K562 (cell line): Measurements from ENCODE around the gene TYRO3. TPM values are rescaled to one million over a fixed set of nuclear protein-coding genes. Genes with fewer than 3 reads are reported as not detected.

ENCODE experiments used
- BRD9 ChIP-seq: fragments of 450-650 bp; IDR thresholded peaks from 2 replicates; pipeline ENCODE4 v1.6.1; 2018; ENCODE audit warnings: low read depth; ENCODE audit not compliant: partially characterized antibody
- CREM ChIP-seq: IDR thresholded peaks from 2 replicates; pipeline ENCODE4 v1.6.1; 2014; ENCODE audit warnings: antibody characterized with exemption, low read depth
- DACH1 ChIP-seq: fragments of 450-650 bp; IDR thresholded peaks from 2 replicates; pipeline ENCODE4 v1.6.1; 2018; ENCODE audit not compliant: partially characterized antibody
- EGR1 ChIP-seq: fragments of 450-650 bp; conservative IDR thresholded peaks from 2 replicates; pipeline ENCODE4 v1.6.1; 2017; ENCODE audit warnings: mild to moderate bottlenecking
- FOXA3 ChIP-seq, 2 experiments: fragments of 450-650 bp in 1 of 2; sonication (generic) in 1 of 2; formaldehyde crosslinking; IDR thresholded peaks in 1 of 2; conservative IDR thresholded peaks in 1 of 2; 2 replicates each; pipeline versions ENCODE4 v1.4.0 to v1.8.0; 2020 to 2022; ENCODE audit warnings: mild to moderate bottlenecking in 2 of 2, missing genetic modification reagents in 1 of 2
- JUN ChIP-seq, 2 experiments: sonication (generic) in 1 of 2; formaldehyde crosslinking in 1 of 2; IDR thresholded peaks; 2 replicates each; pipeline versions ENCODE4 v1.6.1 to v1.8.0; 2012 to 2022; ENCODE audit warnings: borderline replicate concordance in 2 of 2, mild to moderate bottlenecking in 2 of 2, improper control_type of control experiment in 1 of 2, low read depth in 1 of 2, low read length in 1 of 2, missing genetic modification reagents in 1 of 2
- KLF16 ChIP-seq: IDR thresholded peaks from 2 replicates; pipeline ENCODE4 v1.6.1; 2016; ENCODE audit warnings: antibody characterized with exemption
- MYNN ChIP-seq, 2 experiments: sonication (generic); formaldehyde crosslinking in 1 of 2; IDR thresholded peaks; 2 replicates each; pipeline versions ENCODE4 v1.5.0 to v1.6.1; 2016 to 2020; ENCODE audit warnings: antibody characterized with exemption in 1 of 2, missing genetic modification reagents in 1 of 2
- NONO ChIP-seq, 2 experiments: fragments of 200-400 bp in 1 of 2; fragments of 450-650 bp in 1 of 2; formaldehyde crosslinking in 1 of 2; IDR thresholded peaks; 2 replicates each; pipeline ENCODE4 v1.6.1; 2017; ENCODE audit warnings: low read depth in 2 of 2, mild to moderate bottlenecking in 2 of 2, moderate library complexity in 2 of 2, low read length in 1 of 2
- PML ChIP-seq: IDR thresholded peaks from 2 replicates; pipeline ENCODE4 v1.6.1; 2012; ENCODE audit warnings: low read length, inconsistent platforms
- RBM22 ChIP-seq: fragments of 200-400 bp; formaldehyde crosslinking; IDR thresholded peaks from 2 replicates; pipeline ENCODE4 v1.6.1; 2018; ENCODE audit warnings: low read length, low read depth; ENCODE audit not compliant: poor library complexity, severe bottlenecking
- TBP ChIP-seq: optimal IDR thresholded peaks from 2 replicates; pipeline ENCODE3; 2011; ENCODE audit warnings: low read depth, low read length, improper control_type of control experiment
- ZBED1 ChIP-seq: IDR thresholded peaks from 2 replicates; pipeline ENCODE4 v1.6.1; 2014
- ZNF143 ChIP-seq: sonication (generic); formaldehyde crosslinking; IDR thresholded peaks from 2 replicates; pipeline ENCODE4 v1.9.0; 2022; ENCODE audit warnings: mild to moderate bottlenecking, missing genetic modification reagents
- ZNF197 ChIP-seq: fragments of 200-800 bp; sonication (Bioruptor generic); IDR thresholded peaks from 2 replicates; pipeline ENCODE4 v1.6.1; 2016; ENCODE audit warnings: low read depth, missing genetic modification characterization, missing compliant biosample characterization
- ZNF583 ChIP-seq: fragments of 250-450 bp; sonication (Bioruptor Pico); IDR thresholded peaks from 2 replicates; pipeline ENCODE4 v1.4.0; 2020
- ZNF584 ChIP-seq: fragments of 200-800 bp; sonication (Bioruptor generic); IDR thresholded peaks from 2 replicates; pipeline ENCODE4 v1.6.1; 2016; ENCODE audit warnings: low read depth, mild to moderate bottlenecking, missing genetic modification characterization, missing compliant biosample characterization
- ZNF77 ChIP-seq: fragments of 250-450 bp; sonication (Bioruptor Pico); IDR thresholded peaks from 2 replicates; pipeline ENCODE4 v1.5.0; 2020
- polyA plus RNA-seq, 8 experiments: library from polyadenylated mRNA; depleted of rRNA in 4 of 8; stranded (reverse) in 5 of 8; unstranded in 3 of 8; fragments of >200 nt; fragmentation: Nextera tagmentation in 2 of 8; fragmentation: Illumina TruSeq in 1 of 8; extraction: Ambion mirVana in 2 of 8; extraction: Trizol in 1 of 8; gene quantifications; 2 replicates each; pipeline versions ENCODE4 v1.2.1 to v1.2.3, GENCODE V29; 2011 to 2014; ENCODE audit warnings: inconsistent platforms in 1 of 8, missing spikeins in 1 of 8
- total RNA-seq, 7 experiments: library from RNA; depleted of rRNA in 6 of 7; stranded (reverse); fragments of >200 nt in 6 of 7; fragmentation: Illumina TruSeq in 2 of 7; extraction: Trizol in 2 of 7; gene quantifications; 2 replicates each; pipeline versions ENCODE4 v1.2.1 to v1.2.3, GENCODE V29; 2011 to 2021; ENCODE audit warnings: low replicate concordance in 1 of 7
- TF ChIP-seq, protein P1 (sequence below): sonication (generic); formaldehyde crosslinking; IDR thresholded peaks from 2 replicates; pipeline ENCODE4 v1.8.0; 2022; ENCODE audit warnings: mild to moderate bottlenecking, missing genetic modification reagents
- TF ChIP-seq, protein P2 (sequence below): fragments of 250-450 bp; sonication (Bioruptor Pico); IDR thresholded peaks from 2 replicates; pipeline ENCODE4 v1.5.0; 2020; ENCODE audit warnings: mild to moderate bottlenecking
- TF ChIP-seq, protein P3 (sequence below), 2 experiments: fragments of 450-650 bp in 1 of 2; IDR thresholded peaks; 2 replicates each; pipeline ENCODE4 v1.6.1; 2011 to 2017; ENCODE audit warnings: low read depth in 2 of 2, antibody characterized with exemption in 1 of 2, borderline replicate concordance in 1 of 2, low read length in 1 of 2, mild to moderate bottlenecking in 1 of 2, mixed read lengths in 1 of 2; ENCODE audit not compliant: control insufficient read depth in 1 of 2
- TF ChIP-seq, protein P4 (sequence below): fragments of 250-450 bp; sonication (Bioruptor Pico); IDR thresholded peaks from 2 replicates; pipeline ENCODE4 v1.4.0; 2020; ENCODE audit warnings: mild to moderate bottlenecking, moderate library complexity

The TYRO3 gene
- total and polyA plus RNA-seq, 9 of the 15 experiments (the other 6 are each of a cell fraction or from before 2014, with no cell fraction given), result 2.6 to 39.6 (median 18.6) TPM

DNA sequence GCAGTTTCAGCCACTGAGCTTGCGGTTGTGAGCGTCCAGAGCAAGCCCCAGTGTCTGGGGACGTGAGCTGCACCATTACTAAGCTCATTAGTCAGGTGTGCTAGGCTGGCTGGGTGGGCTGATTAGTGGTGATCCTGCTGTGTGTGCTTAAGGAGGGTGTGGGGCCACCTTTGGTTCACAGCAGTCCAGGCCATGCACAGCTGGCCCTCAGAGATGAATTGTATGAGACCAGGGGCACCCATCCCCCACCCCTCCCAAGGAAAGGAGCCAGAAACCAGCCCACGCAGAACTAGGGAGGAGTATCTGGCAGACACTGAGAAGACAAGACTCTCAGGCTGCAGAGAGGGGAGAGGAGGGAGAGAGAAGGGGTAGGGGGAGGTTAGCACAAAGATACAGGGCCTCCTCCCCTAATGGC lies 3.8 kb downstream of the TYRO3 start (continued):
- no peak for TF ChIP-seq JUN (IDR thresholded peaks at IDR 0.05; ENCODE audit: borderline replicate concordance, low read depth, low read length)
- TF ChIP-seq JUN (CRISPR knock-in tag; IDR thresholded peaks at IDR 0.05; ENCODE audit: borderline replicate concordance), result no peak
- TF ChIP-seq ZNF584, result no peak
- no peak for TF ChIP-seq NONO (IDR thresholded peaks at IDR 0.05; ENCODE audit: low read depth in 2 of 2, low read length in 1 of 2)
- no peak for TF ChIP-seq RBM22
- peak; percentile 94 for TF ChIP-seq DACH1
- TF ChIP-seq, protein P1, sequence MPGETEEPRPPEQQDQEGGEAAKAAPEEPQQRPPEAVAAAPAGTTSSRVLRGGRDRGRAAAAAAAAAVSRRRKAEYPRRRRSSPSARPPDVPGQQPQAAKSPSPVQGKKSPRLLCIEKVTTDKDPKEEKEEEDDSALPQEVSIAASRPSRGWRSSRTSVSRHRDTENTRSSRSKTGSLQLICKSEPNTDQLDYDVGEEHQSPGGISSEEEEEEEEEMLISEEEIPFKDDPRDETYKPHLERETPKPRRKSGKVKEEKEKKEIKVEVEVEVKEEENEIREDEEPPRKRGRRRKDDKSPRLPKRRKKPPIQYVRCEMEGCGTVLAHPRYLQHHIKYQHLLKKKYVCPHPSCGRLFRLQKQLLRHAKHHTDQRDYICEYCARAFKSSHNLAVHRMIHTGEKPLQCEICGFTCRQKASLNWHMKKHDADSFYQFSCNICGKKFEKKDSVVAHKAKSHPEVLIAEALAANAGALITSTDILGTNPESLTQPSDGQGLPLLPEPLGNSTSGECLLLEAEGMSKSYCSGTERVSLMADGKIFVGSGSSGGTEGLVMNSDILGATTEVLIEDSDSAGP (CRISPR knock-in tag), result no peak
- TF ChIP-seq PML, result no peak
- TF ChIP-seq KLF16, result peak; percentile 78
- no peak for TF ChIP-seq BRD9
- TF ChIP-seq ZBED1, result no peak
- peak; percentile 95 for TF ChIP-seq EGR1
- peak; percentile 74 for TF ChIP-seq MYNN (IDR thresholded peaks at IDR 0.05)
- TF ChIP-seq MYNN (CRISPR knock-in tag; IDR thresholded peaks at IDR 0.05), result no peak
- TF ChIP-seq CREM, result 0 out of 2 replicates have a peak, but pooled peaks have one; percentile 42
- TF ChIP-seq, protein P2, sequence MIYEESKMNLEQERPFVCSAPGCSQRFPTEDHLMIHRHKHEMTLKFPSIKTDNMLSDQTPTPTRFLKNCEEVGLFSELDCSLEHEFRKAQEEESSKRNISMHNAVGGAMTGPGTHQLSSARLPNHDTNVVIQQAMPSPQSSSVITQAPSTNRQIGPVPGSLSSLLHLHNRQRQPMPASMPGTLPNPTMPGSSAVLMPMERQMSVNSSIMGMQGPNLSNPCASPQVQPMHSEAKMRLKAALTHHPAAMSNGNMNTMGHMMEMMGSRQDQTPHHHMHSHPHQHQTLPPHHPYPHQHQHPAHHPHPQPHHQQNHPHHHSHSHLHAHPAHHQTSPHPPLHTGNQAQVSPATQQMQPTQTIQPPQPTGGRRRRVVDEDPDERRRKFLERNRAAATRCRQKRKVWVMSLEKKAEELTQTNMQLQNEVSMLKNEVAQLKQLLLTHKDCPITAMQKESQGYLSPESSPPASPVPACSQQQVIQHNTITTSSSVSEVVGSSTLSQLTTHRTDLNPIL (CRISPR knock-in tag), result no peak
- no peak for TF ChIP-seq ZNF143
- TF ChIP-seq, protein P3, sequence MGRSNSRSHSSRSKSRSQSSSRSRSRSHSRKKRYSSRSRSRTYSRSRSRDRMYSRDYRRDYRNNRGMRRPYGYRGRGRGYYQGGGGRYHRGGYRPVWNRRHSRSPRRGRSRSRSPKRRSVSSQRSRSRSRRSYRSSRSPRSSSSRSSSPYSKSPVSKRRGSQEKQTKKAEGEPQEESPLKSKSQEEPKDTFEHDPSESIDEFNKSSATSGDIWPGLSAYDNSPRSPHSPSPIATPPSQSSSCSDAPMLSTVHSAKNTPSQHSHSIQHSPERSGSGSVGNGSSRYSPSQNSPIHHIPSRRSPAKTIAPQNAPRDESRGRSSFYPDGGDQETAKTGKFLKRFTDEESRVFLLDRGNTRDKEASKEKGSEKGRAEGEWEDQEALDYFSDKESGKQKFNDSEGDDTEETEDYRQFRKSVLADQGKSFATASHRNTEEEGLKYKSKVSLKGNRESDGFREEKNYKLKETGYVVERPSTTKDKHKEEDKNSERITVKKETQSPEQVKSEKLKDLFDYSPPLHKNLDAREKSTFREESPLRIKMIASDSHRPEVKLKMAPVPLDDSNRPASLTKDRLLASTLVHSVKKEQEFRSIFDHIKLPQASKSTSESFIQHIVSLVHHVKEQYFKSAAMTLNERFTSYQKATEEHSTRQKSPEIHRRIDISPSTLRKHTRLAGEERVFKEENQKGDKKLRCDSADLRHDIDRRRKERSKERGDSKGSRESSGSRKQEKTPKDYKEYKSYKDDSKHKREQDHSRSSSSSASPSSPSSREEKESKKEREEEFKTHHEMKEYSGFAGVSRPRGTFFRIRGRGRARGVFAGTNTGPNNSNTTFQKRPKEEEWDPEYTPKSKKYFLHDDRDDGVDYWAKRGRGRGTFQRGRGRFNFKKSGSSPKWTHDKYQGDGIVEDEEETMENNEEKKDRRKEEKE (IDR thresholded peaks at IDR 0.05; ENCODE audit: borderline replicate concordance in 1 of 2, control insufficient read depth in 1 of 2, low read depth in 2 of 2, low read length in 1 of 2), result no peak
- no peak for TF ChIP-seq ZNF197 (CRISPR knock-in tag)
- TF ChIP-seq, protein P4, sequence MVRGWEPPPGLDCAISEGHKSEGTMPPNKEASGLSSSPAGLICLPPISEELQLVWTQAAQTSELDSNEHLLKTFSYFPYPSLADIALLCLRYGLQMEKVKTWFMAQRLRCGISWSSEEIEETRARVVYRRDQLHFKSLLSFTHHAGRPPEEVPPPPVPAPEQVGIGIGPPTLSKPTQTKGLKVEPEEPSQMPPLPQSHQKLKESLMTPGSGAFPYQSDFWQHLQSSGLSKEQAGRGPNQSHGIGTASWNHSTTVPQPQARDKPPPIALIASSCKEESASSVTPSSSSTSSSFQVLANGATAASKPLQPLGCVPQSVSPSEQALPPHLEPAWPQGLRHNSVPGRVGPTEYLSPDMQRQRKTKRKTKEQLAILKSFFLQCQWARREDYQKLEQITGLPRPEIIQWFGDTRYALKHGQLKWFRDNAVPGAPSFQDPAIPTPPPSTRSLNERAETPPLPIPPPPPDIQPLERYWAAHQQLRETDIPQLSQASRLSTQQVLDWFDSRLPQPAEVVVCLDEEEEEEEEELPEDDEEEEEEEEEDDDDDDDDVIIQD (CRISPR knock-in tag), result no peak
- TF ChIP-seq ZNF583 (CRISPR knock-in tag), result no peak
- TF ChIP-seq FOXA3 (CRISPR knock-in tag; conservative IDR thresholded peaks at IDR 0.05 in 1 of 2, IDR thresholded peaks at IDR 0.05 in 1 of 2), result peak in 1 of 2 experiments; percentile 94; a peak in 2 of 4 replicates
- no peak for TF ChIP-seq TBP
- TF ChIP-seq ZNF77, result no peak
